Measurements from ENCODE around the gene FRAT1.

FRAT1 gene, protein sequence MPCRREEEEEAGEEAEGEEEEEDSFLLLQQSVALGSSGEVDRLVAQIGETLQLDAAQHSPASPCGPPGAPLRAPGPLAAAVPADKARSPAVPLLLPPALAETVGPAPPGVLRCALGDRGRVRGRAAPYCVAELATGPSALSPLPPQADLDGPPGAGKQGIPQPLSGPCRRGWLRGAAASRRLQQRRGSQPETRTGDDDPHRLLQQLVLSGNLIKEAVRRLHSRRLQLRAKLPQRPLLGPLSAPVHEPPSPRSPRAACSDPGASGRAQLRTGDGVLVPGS

DNA sequence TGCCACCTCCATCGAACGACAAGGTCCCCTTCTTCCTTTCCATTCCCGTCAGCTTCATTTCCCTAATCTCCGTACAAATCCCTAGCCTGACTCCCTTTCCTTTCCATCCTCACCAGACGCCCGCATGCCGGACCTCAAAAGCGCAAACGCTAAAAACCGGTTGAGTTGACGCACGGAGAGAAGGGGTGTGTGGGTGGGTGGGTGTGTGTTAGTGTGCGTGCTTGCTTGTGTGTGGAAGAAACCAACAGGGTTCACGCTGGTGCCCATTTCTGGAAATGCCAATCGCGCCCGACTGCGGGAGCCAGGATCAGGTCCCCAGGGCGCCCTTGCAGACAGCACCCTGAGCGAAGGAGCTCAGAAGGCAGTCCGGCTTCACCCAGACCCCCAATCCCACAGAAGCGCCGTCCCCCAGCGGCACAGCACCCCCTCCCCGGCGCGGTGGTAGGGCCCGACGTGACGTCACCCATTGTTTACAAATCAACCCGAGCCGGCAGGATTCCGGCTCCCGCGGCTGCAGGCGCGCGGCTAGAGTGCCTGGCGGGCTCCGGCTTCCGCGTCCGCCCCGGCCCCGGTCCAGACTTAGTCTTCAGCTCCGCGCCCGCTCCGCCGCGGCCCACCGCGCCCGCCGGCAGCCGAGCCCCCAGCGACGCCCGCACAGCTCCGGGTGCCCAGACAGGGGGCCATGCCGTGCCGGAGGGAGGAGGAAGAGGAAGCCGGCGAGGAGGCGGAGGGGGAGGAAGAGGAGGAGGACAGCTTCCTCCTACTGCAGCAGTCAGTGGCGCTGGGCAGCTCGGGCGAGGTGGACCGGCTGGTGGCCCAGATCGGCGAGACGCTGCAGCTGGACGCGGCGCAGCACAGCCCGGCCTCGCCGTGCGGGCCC lies at the start of gene FRAT1:
Gene FRAT1, plus strand, starts transcription at position 500 of the 880 bp plus-strand sequence. Its CDS starts 183 bp downstream, at position 683.
- Histone ChIP-seq H3K27me3 (ENCODE audit: insufficient read depth, low read depth, severe bottlenecking) (no peaks in the 10 kb centered on the region), H3K9me3 (ENCODE audit: severe bottlenecking) (no peaks in the 10 kb centered on the region), H3K36me3 (no peaks in the 10 kb centered on the region; the same call in 1 of the 2 replicates), H3K27ac (peak within 1 kb of the TSS; percentile 100), H3K4me3 (ENCODE audit: low read depth, low read length) (peak within 1 kb of the TSS; percentile 46)
- TF ChIP-seq CTCF (IDR thresholded peaks at IDR 0.05; ENCODE audit: low read depth, low read length) = no peak
- peak; percentile 88 for DNase-seq

DNA sequence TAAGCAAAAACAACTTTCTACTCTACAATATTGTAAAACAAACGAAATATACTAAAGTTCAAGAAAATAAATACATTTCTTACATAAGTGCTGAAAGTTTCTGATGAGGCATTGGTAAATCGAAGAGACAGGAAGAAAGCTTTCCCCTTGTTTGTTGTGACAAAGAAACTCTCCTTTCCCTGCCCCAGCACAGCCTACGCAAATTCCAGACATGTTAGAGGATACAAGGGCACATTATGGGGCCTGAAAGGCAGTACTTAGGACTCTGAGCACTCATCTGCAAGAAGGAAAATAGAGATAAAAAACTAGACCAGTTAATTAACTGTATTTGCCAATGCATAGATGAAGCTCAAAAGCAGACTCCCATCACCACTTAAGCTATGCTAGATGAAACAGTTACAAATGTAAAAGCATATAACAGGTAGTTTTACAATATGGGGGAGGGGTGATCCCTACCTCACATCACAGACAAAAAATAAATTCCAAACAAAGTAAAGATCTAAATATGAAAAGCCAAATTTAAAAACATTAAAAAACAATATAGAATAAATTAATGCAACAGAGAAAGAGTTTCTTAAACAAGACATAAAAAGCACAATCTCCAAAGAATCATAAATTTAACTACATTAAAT lies 48.4 kb upstream of the FRAT1 start:
- H3K9me3 ChIP-seq (ENCODE audit: severe bottlenecking) = peaks cover 4% of the 10 kb centered on the region

DNA sequence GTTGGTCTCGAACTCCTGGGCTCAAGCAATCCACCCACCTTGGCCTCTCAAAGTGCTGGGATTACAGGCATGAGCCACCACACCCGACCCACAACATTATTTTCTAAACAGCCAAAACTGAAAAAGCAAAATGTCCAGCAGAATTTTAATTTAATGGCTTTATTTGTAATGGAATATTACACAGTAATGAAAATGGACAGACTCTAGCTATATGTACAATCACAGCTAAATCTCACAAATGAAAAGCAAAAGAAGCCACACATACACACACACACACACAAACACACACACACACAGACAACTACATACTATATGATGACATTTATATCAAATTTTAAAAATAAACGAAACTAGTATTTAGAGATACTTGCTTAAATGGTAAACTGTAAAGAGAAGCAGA lies 45.4 kb upstream of the FRAT1 start:
- Histone ChIP-seq H3K27ac (no peak overlapping the region), H3K4me3 (ENCODE audit: low read depth, low read length) (no peak overlapping the region), H3K9me3 (ENCODE audit: severe bottlenecking) (peaks cover 4% of the 10 kb centered on the region), H3K36me3 (no peaks in the 10 kb centered on the region), H3K27me3 (ENCODE audit: insufficient read depth, low read depth, severe bottlenecking) (no peaks in the 10 kb centered on the region)
- TF ChIP-seq CTCF (IDR thresholded peaks at IDR 0.05; ENCODE audit: low read depth, low read length) = no peak
- DNase-seq = no peak

More for the DNA sequence above, 48.4 kb upstream of the FRAT1 start:
- Histone ChIP-seq H3K27me3 (ENCODE audit: insufficient read depth, low read depth, severe bottlenecking) (no peaks in the 10 kb centered on the region), H3K36me3 (no peaks in the 10 kb centered on the region), H3K4me3 (ENCODE audit: low read depth, low read length) (no peak overlapping the region), H3K27ac (no peak overlapping the region)
- no peak for TF ChIP-seq CTCF (IDR thresholded peaks at IDR 0.05; ENCODE audit: low read depth, low read length)
- no peak for DNase-seq

GRCh38 chr10:97274828-97275227 lies 44.2 kb upstream of the FRAT1 start:
- H3K27ac ChIP-seq = no peak overlapping the region

GRCh38 chr10:97277551-97277950 lies 41.5 kb upstream of the FRAT1 start:
- H3K27me3 ChIP-seq (ENCODE audit: insufficient read depth, low read depth, severe bottlenecking) = no peaks in the 10 kb centered on the region
- no peak overlapping the region for H3K4me3 ChIP-seq (ENCODE audit: low read depth, low read length)
- no peaks in the 10 kb centered on the region for H3K9me3 ChIP-seq (ENCODE audit: severe bottlenecking)
- TF ChIP-seq CTCF (IDR thresholded peaks at IDR 0.05; ENCODE audit: low read depth, low read length) = no peak
- no peaks in the 10 kb centered on the region for H3K36me3 ChIP-seq
- H3K27ac ChIP-seq = no peak overlapping the region
- no peak for DNase-seq

More at GRCh38 chr10:97274828-97275227, 44.2 kb upstream of the FRAT1 start:
- H3K36me3 ChIP-seq = no peaks in the 10 kb centered on the region
- H3K9me3 ChIP-seq (ENCODE audit: severe bottlenecking) = peaks cover 4% of the 10 kb centered on the region
- TF ChIP-seq CTCF (IDR thresholded peaks at IDR 0.05; ENCODE audit: low read depth, low read length) = no peak
- H3K4me3 ChIP-seq (ENCODE audit: low read depth, low read length) = no peak overlapping the region
- DNase-seq = no peak
- H3K27me3 ChIP-seq (ENCODE audit: insufficient read depth, low read depth, severe bottlenecking) = no peaks in the 10 kb centered on the region
